GM12875 (cell line): ENCODE measurements around the gene EPB42.

Experiments used
- H3K4me3 ChIP-seq: one replicate; pipeline ENCODE4 v1.5.1; 2011; ENCODE audit warnings: low read depth, low read length, control low read depth
- CTCF ChIP-seq: IDR thresholded peaks from 2 replicates; pipeline ENCODE4 v1.5.1; 2011; ENCODE audit warnings: low read depth, mild to moderate bottlenecking, control low read depth, inconsistent platforms, low read length, moderate library complexity, borderline replicate concordance; ENCODE audit not compliant: insufficient read depth

Gene EPB42

GRCh38 chr15:43250785-43251184 lies 30.0 kb upstream of the EPB42 start:
- H3K4me3 ChIP-seq, result no peak overlapping the region
- TF ChIP-seq CTCF, result no peak

GRCh38 chr15:43249699-43250203 lies 28.9 kb upstream of the EPB42 start:
- TF ChIP-seq CTCF, result no peak
- no peak overlapping the region for H3K4me3 ChIP-seq

- TF ChIP-seq CTCF, result no peak
- H3K4me3 ChIP-seq, result no peak overlapping the region
Observed at GRCh38 chr15:43249236-43249635, 28.4 kb upstream of the EPB42 start.

- no peak for TF ChIP-seq CTCF
- H3K4me3 ChIP-seq, result no peak overlapping the region
Observed at GRCh38 chr15:43246261-43246774, 25.5 kb upstream of the EPB42 start.

- TF ChIP-seq CTCF, result no peak
- no peak overlapping the region for H3K4me3 ChIP-seq
Observed at GRCh38 chr15:43244092-43244491, 23.3 kb upstream of the EPB42 start.

GRCh38 chr15:43243020-43243645 lies 22.3 kb upstream of the EPB42 start:
- H3K4me3 ChIP-seq, result no peak overlapping the region
- TF ChIP-seq CTCF, result no peak

GRCh38 chr15:43242616-43243015 lies 21.8 kb upstream of the EPB42 start:
- TF ChIP-seq CTCF, result no peak

More at GRCh38 chr15:43242616-43243015, 21.8 kb upstream of the EPB42 start:
- no peak overlapping the region for H3K4me3 ChIP-seq
